B cell (primary cell): ENCODE results near the gene IL31RA. TPM values are rescaled to one million over a fixed set of nuclear protein-coding genes. Genes with fewer than 3 reads are reported as not detected.

ENCODE experiments used
- ATAC-seq: fragments of 200-7000 bp; cut with Tn5 transposase; one replicate; pipeline ENCODE4 v1.10.0; 2021; ENCODE audit warnings: low read depth, mild to moderate bottlenecking, moderate number of reproducible peaks, moderate library complexity
- CTCF ChIA-PET: fragments of 350-600 bp; sonication (Branson Sonifier 250); formaldehyde crosslinking; loops from one replicate; lab custom pipeline; 2021; ENCODE audit warnings: antibody characterized with exemption, inconsistent platforms; lab: Charles Lee
- POLR2A ChIA-PET: fragments of 350-600 bp; sonication (Branson Sonifier 250); formaldehyde crosslinking; loops from one replicate; lab custom pipeline; 2021; ENCODE audit warnings: antibody characterized with exemption; lab: Charles Lee
- DNase-seq: peaks from one replicate; pipeline ENCODE4 v3.0.0; 2013
- H2AFZ ChIP-seq: 2 replicates; pipeline ENCODE4 v1.6.1; 2012; ENCODE audit warnings: mild to moderate bottlenecking, low read depth, low read length; ENCODE audit not compliant: insufficient read depth, poor library complexity, severe bottlenecking
- H3K27ac ChIP-seq, 2 donors: 1 replicate in 1 of 2; 2 replicates in 1 of 2; pipeline ENCODE4 v1.5.1; 2012 to 2013; ENCODE audit warnings: low read length in 2 of 2, mild to moderate bottlenecking in 2 of 2, moderate library complexity in 1 of 2
- H3K27me3 ChIP-seq, 4 experiments: fragments of 200-600 bp in 1 of 4; sonication (generic) in 1 of 4; replicated peaks in 1 of 4; 1 replicate in 2 of 4; 2 replicates in 2 of 4; pipeline versions ENCODE4 v1.6.1 to v1.7.0; 2013 to 2016; ENCODE audit warnings: low read length in 3 of 4, mild to moderate bottlenecking in 2 of 4, mixed read lengths in 1 of 4, moderate library complexity in 1 of 4; ENCODE audit not compliant: insufficient read depth in 4 of 4, control insufficient read depth in 3 of 4; ENCODE audit errors: control extremely low read depth in 1 of 4
- H3K36me3 ChIP-seq, 2 experiments: replicated peaks in 1 of 2; 1 replicate in 1 of 2; 2 replicates in 1 of 2; pipeline versions ENCODE4 v1.6.1 to v1.7.1; 2013; ENCODE audit warnings: low read length in 1 of 2; ENCODE audit not compliant: insufficient read depth in 2 of 2, control insufficient read depth in 1 of 2; ENCODE audit errors: control extremely low read depth in 1 of 2, extremely low read depth in 1 of 2
- H3K4me1 ChIP-seq, 2 donors: fragments of 200-600 bp in 1 of 2; sonication (generic) in 1 of 2; 1 replicate in 1 of 2; 2 replicates in 1 of 2; pipeline versions ENCODE4 v1.5.1 to v1.6.1; 2013 to 2017; ENCODE audit warnings: low read length in 2 of 2; ENCODE audit not compliant: control insufficient read depth in 2 of 2, insufficient read depth in 2 of 2
- H3K4me2 ChIP-seq: replicated peaks from 2 replicates; pipeline ENCODE3; 2012; ENCODE audit warnings: mild to moderate bottlenecking, low read depth, low read length; ENCODE audit not compliant: poor library complexity, severe bottlenecking
- H3K4me3 ChIP-seq, 5 experiments: fragments of 200-600 bp in 1 of 5; sonication (generic) in 1 of 5; 1 replicate in 3 of 5; 2 replicates in 2 of 5; pipeline versions ENCODE4 v1.5.1 to v1.7.0; 2011 to 2016; ENCODE audit warnings: low read length in 4 of 5, mild to moderate bottlenecking in 4 of 5, low read depth in 2 of 5, control low read depth in 1 of 5, moderate library complexity in 1 of 5; ENCODE audit not compliant: insufficient read depth in 1 of 5; ENCODE audit errors: control extremely low read depth in 1 of 5, extremely low read depth in 1 of 5
- H3K79me2 ChIP-seq: fragments of 200-600 bp; sonication (generic); one replicate; pipeline ENCODE4 v1.6.0; 2016; ENCODE audit warnings: low read length; ENCODE audit not compliant: control insufficient read depth, insufficient read depth
- H3K9ac ChIP-seq: fragments of 200-600 bp; sonication (generic); 2 replicates; pipeline ENCODE4 v1.6.1; 2017; ENCODE audit warnings: mild to moderate bottlenecking, low read length, moderate library complexity
- H3K9me3 ChIP-seq, 3 donors: one replicate each; pipeline versions ENCODE4 v1.6.1 to v1.7.1; 2013; ENCODE audit warnings: low read length in 2 of 3; ENCODE audit not compliant: control insufficient read depth in 2 of 3, insufficient read depth in 1 of 3; ENCODE audit errors: control extremely low read depth in 1 of 3
- H4K20me1 ChIP-seq: 2 replicates; pipeline ENCODE4 v1.6.0; 2012; ENCODE audit warnings: mild to moderate bottlenecking, low read length; ENCODE audit not compliant: insufficient read depth, control insufficient read depth, poor library complexity, severe bottlenecking
- H3K27ac Mint-ChIP-seq: one replicate; pipeline ENCODE4 v1.8.0; 2021; ENCODE audit warnings: mixed read lengths
- H3K27me3 Mint-ChIP-seq: one replicate; pipeline ENCODE4 v1.8.0; 2021; ENCODE audit warnings: mixed read lengths
- H3K4me1 Mint-ChIP-seq: one replicate; pipeline ENCODE4 v1.8.0; 2021; ENCODE audit warnings: mixed read lengths
- H3K4me3 Mint-ChIP-seq: one replicate; pipeline ENCODE4 v1.8.0; 2021; ENCODE audit warnings: mixed read lengths
- H3K9me3 Mint-ChIP-seq: one replicate; pipeline ENCODE4 v1.8.0; 2022; ENCODE audit warnings: mixed read lengths; ENCODE audit not compliant: insufficient read depth
- CTCF ChIP-seq: fragments of 200-600 bp; IDR thresholded peaks from one replicate; pipeline ENCODE4 v1.8.0; 2022; ENCODE audit warnings: antibody characterized with exemption, mild to moderate bottlenecking
- EZH2 ChIP-seq: IDR thresholded peaks from 2 replicates; pipeline ENCODE4 v1.6.1; 2012; ENCODE audit warnings: borderline replicate concordance, low read depth, mild to moderate bottlenecking, moderate library complexity, low read length; ENCODE audit not compliant: insufficient read depth, poor library complexity, severe bottlenecking
- WGBS: methylation state at CpG from one replicate; pipeline ENCODE4 v1.1.5; 2013; ENCODE audit warnings: missing lambda C conversion rate; ENCODE audit not compliant: insufficient coverage; 5-methylcytosine and 5-hydroxymethylcytosine counted together
- intact Hi-C: fragments of 100-400 bp; cut with micrococcal nuclease; formaldehyde crosslinking; loops from one replicate; pipeline ENCODE4 v1.10.0; 2022
- polyA plus RNA-seq: library from polyadenylated mRNA; depleted of rRNA; stranded (reverse); fragments of >200 nt; gene quantifications from 2 replicates; pipeline ENCODE4 v1.2.3, GENCODE V29; 2012
- total RNA-seq, 2 donors: library from RNA; stranded (reverse); fragments of 120-200 nt in 1 of 2; gene quantifications; 1 replicate in 1 of 2; 2 replicates in 1 of 2; pipeline versions ENCODE4 v1.2.3 to v1.2.4, GENCODE V29; 2013 to 2022

The IL31RA gene
- total and polyA plus RNA-seq, 2 donors (not counting 1 experiment from before 2014, with no cell fraction given), result not detected

- H3K27ac Mint-ChIP-seq, result no peak overlapping the region
- Histone ChIP-seq H3K27ac (no peak overlapping the region), H2AFZ (no peak overlapping the region), H3K4me3 (no peak overlapping the region), H3K27me3 (peaks cover 0 to 5% (median 1%) of the 10 kb centered on the region in 4 experiments), H3K4me2 (no peak overlapping the region), H4K20me1 (no peaks in the 10 kb centered on the region), H3K9me3 (no peaks in the 10 kb centered on the region), H3K79me2 (no peaks in the 10 kb centered on the region), H3K36me3 (no peaks in the 10 kb centered on the region), H3K4me1 (peaks cover 10 to 14% of the 10 kb centered on the region in 2 donors), H3K9ac (no peak overlapping the region)
- H3K27me3 Mint-ChIP-seq, result peaks cover 12% of the 10 kb centered on the region
- no peak for ATAC-seq
- no CpG with 5 or more reads among the region's 1 CpG for WGBS
- TF ChIP-seq EZH2 (no peak), CTCF (no peak)
- intact Hi-C loops, result no loop called here
- H3K4me1 Mint-ChIP-seq, result peaks cover 12% of the 10 kb centered on the region
- no peaks in the 10 kb centered on the region for H3K9me3 Mint-ChIP-seq
- no peak for DNase-seq
- ChIA-PET CTCF (interaction anchor here (1.3 kb wide), 1 partner anchor 36 kb away, joined by 4 read pairs; no protein-coding TSS in a partner anchor), POLR2A (no interaction called here)
- H3K4me3 Mint-ChIP-seq, result no peak overlapping the region
Observed at GRCh38 chr5:55900068-55900467, 48.9 kb downstream of the IL31RA start.

- Histone ChIP-seq H3K9ac (no peak overlapping the region), H3K9me3 (no peaks in the 10 kb centered on the region), H3K79me2 (no peaks in the 10 kb centered on the region), H3K27ac (no peak overlapping the region), H3K36me3 (no peaks in the 10 kb centered on the region), H4K20me1 (no peaks in the 10 kb centered on the region), H3K27me3 (peaks cover 0 to 5% (median 1%) of the 10 kb centered on the region in 4 experiments), H2AFZ (no peak overlapping the region), H3K4me1 (peaks cover 10 to 14% of the 10 kb centered on the region in 2 donors), H3K4me3 (no peak overlapping the region), H3K4me2 (no peak overlapping the region)
- Mint-ChIP-seq H3K27ac (no peak overlapping the region), H3K9me3 (no peaks in the 10 kb centered on the region), H3K27me3 (peaks cover 17% of the 10 kb centered on the region), H3K4me1 (peaks cover 12% of the 10 kb centered on the region), H3K4me3 (no peak overlapping the region)
- no peak for TF ChIP-seq CTCF
- no peak for TF ChIP-seq EZH2
- DNase-seq (no peak), ATAC-seq (no peak)
- ChIA-PET POLR2A (no interaction called here), CTCF (interaction anchor here (1.3 kb wide), 1 partner anchor 36 kb away, joined by 4 read pairs; no protein-coding TSS in a partner anchor)
- intact Hi-C loops, result no loop called here
Observed at GRCh38 chr5:55900776-55901175, 49.6 kb downstream of the IL31RA start.
